HG03521 (cell line): ENCODE data around the gene CACNA2D2.

Experiments
- ATAC-seq: cut with Tn5 transposase; IDR thresholded peaks from one replicate; pipeline ENCODE4 v1.9.1; 2021; ENCODE audit warnings: mild to moderate bottlenecking, moderate library complexity; ENCODE audit not compliant: unreplicated experiment

Gene CACNA2D2

DNA sequence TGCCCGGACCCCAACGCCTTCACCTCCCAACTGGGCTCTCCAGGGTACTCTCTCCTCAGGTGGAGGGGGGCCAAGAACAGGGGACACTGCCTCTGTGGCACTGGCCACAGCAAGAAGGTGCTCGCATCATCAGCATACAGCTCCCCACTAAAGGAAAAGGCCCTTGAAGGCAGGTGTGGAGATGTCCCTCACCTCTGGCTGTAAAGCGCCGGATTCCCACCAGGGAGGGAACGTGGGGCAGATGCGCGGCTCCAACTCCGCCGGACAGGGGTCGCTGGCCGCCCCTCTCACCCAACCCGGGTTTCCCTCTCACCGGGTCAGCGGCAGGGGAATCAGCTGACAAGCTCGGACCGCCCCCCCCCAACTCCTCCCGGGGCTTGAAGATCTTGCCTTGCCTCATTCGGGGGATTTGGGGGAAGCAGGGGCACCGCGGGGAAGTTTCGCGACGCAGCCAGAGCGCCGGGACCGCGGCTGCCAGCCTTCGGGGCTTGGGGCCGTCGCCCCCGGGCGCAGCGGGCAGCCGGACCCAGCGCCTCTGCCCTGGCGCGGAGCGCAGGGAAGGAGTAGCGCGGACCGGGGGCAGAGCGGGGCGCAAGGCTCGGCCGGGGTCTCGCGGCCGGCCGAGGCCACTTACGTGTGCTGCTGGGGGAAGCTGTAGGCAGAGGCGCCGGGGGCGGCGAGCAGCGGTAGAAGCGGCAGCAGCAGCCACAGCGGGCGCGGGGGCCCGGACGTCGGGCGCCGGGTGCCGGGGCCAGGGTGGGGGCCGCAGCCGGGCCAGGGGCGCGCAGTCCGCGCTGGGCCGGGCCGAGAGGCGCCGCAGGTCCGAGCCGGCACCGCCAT lies 630 bp downstream of the CACNA2D2 start:
- no peak for ATAC-seq

DNA sequence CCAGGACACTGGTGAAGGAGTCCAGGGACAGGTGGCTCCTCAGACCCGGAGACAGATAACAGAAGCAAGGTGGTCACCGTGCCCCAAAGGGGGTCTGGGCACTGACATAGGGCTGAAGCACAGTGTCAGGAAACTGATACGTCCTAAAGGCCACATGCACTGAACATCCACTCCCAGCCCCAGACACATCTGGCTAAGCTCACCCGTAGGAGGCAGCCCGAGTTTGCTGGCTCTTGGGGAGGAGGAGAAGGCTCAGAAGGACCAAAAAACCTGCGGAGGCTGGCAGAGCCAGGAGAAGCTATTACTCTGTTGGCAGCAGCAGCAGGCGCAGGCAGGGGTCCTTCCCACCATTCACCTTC lies 1.2 kb downstream of the CACNA2D2 start:
- no peak for ATAC-seq

DNA sequence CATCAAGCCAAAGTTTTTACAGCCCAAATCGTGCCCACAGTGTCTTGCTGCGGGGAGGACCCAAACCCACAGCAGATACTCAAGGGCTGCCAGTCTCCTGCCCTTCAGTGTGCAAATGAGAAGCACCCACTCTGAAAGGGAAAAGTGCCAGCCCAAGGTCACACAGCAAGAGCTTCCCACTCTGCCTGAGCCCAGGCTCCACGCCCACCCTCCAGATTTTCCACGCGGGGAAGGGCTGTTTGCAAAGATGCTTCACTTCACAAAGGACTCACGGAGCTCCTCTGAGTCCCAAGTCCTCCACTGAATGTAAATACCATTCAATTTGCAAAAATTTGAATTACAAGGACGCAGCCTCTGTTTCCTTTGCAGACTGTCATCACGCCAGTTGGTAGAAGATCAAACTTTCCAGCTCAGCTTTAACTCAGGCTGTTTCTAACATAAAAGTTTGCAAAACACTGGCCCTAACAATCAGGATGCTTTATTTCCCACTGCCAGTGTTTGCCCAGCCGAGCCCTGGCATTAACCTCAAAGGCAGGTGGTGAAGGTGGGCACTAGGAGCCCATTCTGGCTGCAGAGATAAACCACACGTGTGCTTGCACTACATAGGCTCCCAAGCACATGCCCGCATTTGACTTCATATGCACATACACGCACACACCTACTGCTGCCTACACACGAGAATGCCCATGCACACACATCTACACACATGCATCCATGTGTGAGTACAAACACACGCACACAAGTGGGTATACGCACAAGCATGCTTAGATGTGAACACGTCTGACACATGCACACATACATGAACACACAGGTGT lies 7.6 kb downstream of the CACNA2D2 start:
- no peak for ATAC-seq

DNA sequence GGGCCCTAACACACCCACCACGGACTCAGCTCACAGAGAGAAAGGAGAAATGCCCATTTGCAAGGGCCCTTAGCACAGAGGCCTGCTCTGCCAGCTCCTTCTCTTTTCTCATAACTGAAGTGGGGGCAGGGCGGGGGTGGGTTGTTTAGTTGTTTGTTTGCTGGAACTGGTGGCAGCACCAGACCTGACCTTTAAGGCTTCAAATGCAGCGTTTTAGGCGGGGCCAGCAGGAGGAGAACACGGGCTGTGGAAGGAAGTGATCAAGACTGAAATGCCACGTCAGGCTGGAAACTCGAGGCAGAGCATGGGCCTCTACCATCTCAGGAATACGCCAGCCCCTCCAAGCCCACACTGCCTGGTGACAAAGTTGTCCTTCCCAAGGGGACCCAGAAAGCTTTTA lies 9.3 kb downstream of the CACNA2D2 start:
- ATAC-seq = no peak

GRCh38 chr3:50493623-50494022 lies 9.8 kb downstream of the CACNA2D2 start:
- no peak for ATAC-seq

- ATAC-seq = no peak
These were observed 10.3 kb downstream of the CACNA2D2 start for GRCh38 chr3:50493086-50493485.

DNA sequence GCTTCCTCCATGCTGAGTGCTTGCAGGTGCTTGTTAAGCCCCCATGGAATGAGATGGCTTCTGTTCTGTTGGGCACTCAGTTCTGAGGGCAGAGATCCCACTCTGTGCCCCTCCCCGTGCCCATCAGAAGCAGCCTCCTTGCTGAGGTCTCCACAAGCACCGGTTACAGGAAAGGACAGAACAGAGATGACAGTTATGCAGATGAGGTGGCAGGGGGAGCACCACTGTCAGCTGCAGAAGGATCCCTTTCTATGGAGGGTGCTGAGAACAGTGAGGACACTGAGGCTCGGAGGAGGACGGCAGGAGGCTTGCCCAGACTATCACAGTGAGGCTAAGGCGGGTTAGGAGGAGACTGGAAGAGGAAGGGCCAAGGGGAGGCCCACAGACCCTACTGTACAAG lies 12.4 kb downstream of the CACNA2D2 start:
- no peak for ATAC-seq

GRCh38 chr3:50490424-50490823 lies 13.0 kb downstream of the CACNA2D2 start:
- ATAC-seq = no peak

DNA sequence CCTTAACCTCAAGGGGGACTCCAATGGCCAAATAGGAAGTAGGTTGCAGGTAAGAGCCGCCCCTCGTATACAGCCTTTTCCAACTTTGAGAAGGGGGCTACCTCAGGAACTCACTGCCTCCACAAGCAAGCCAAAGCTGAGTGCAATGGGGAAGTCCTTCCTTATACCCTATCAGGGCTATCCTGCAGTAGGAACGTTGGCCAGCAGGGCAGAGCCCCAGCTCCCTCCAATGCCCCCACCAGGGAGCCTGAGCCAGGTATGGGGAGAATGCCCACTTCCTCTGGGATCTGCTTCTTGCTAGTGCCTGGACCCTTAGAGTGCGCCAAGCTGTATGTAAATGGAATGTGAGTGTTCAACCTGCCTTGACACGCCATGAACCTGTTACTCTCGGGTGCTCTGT lies 16.3 kb downstream of the CACNA2D2 start:
- ATAC-seq = no peak

DNA sequence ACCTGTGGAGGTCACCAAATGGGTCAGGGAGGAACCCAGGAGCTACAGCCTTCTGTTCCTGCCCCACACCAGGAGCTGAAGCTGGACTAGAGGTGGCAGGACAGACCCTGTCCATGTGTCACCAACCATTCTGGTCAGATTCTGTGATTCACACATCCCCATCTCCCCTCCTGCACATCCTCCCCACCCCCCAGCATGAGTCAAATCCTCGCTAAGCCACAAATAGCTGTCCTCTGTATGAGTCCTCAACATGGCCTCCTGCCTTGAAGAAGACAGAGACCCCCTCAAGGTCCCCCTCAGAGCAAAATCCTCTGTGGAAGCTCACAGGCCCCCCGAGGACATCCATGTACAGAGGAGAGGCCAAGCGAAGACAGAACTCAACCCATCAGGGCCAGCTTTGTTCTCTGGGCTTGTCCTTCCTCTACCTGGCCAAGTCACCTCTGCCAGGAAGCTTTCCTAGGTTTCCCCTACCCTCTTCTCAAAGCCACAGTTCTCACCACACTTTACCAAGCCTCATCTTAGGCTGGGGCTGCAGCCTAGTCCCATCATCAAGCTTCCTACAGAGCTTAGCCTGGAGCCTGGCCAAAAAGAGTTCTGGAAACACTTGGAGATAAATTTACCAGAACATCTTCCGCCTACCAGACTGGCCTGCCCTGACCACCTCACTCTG lies 17.1 kb downstream of the CACNA2D2 start:
- no peak for ATAC-seq

- ATAC-seq = no peak
These were observed 18.7 kb downstream of the CACNA2D2 start for GRCh38 chr3:50484722-50485121.

GRCh38 chr3:50483374-50483773 lies 20.1 kb downstream of the CACNA2D2 start:
- ATAC-seq = no peak

DNA sequence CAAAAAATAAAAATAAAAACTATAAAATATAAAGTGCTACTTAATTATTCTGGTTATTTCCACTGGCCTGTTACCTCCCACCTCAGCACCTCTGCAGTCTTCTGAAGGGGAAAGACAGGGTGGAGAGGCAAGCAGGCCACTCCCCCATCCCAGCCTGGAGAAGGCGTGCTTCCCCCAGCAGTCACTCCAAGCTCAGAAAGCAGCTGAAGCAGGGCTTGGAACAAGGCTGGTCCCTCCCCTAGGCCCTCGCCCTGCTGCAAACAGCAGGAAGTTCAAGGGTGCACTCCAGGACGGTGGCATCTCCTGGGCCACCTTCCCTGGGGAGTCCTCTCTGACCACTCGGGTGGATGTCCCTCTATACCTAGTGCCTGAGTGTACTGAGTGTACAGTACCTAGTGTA lies 21.4 kb downstream of the CACNA2D2 start:
- ATAC-seq = no peak

DNA sequence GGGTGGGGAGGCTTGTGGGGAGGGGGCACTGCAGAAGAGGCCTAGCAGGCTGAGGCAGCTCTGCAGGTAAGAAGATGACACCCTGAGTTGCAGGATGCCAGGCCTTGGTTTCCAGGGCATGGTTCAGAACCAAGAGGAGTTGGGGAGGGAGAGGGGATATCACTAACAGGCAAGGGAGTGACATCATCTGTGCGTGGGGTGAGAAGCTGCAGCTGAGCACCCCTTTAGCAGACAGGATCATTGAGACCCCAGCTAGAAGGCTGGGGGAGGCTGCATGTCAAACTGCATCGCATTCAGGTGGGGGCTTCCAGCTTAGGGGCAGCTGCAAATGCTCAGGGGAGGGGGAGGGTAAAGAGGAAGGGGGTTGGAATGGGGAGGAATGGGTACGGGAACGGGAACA lies 23.0 kb downstream of the CACNA2D2 start:
- no peak for ATAC-seq

DNA sequence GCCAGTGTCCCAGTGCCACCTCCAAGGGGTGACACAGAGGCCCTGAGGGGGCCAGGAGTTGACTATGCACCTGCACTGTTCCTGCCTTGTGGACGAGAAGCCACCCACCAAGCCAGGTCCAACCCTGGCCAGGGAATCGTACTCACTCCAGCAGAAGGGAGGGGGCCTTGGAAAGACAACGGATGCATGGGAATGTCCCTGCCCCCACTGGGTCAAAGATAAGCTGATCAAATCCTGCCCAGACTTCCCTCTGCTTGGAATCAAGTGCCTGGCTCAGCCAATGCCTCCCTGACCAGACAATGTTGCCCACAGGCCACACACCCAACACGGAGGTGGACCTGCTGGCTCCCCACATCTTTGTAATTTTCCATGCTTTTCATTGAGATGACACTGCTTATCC lies 23.9 kb downstream of the CACNA2D2 start:
- ATAC-seq = no peak

- ATAC-seq = no peak
These were observed 24.7 kb downstream of the CACNA2D2 start for GRCh38 chr3:50478671-50479260.

DNA sequence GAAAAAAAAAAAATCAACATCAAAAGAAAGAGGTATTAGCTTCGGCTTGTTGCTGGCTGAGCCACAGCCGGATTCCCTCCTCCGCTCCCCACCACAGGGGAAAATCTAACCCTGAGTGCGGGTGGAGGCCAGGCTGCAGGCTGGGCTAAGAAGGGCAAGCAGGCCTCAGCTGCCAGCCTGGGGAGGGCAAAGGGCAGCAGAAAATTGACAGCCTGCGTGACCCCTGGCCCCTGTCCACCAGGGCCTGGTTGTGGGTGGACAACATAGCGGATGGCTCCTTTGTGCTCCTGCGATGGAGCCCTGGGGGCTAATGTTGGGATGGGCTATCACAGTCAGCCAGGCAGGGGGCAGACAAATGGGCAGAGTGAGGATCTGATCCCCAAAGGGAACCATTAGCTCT lies 25.4 kb downstream of the CACNA2D2 start:
- ATAC-seq = no peak

- no peak for ATAC-seq
These were observed 28.1 kb downstream of the CACNA2D2 start for GRCh38 chr3:50475348-50475747.

- ATAC-seq = no peak
These were observed 28.7 kb downstream of the CACNA2D2 start for GRCh38 chr3:50474717-50475116.

DNA sequence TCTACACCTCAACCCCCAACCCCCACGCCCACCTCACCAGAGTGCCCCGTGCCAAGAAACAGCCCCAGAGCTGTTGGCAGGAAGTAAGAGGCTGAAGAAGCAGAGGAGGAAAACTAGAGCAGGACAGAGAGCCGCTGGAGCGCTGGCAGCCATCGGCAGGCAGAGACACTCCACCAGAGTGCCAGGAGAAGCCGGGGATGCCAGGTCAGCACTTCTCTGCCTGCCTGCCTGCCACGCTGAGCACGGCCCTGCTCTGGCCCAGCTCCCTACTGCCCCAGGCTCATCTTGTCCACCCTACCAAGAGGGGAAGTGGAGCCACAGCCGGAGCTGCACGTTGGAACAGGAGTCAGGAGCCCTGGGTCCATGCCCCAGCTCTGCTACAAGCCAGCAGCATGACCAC lies 29.7 kb downstream of the CACNA2D2 start:
- ATAC-seq = no peak

DNA sequence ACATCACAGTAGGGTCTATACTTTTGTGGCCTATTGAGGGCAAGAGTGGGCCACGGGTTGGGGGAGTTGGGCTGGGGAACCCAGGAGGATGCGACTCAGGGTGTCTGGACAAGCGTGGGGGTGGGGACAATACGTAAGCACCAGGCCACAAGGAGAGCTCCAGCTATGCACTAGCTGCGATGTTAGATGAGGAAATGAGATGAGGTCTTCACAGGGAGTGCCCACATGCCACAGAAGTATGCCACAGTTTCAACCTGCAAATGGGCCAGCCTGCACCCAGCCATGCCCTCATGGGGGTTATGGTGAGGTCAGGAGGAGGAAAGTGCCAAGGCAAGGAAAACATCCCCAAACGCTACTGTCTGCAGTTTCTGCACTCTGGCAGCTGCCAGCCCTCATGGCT lies 30.5 kb downstream of the CACNA2D2 start:
- no peak for ATAC-seq
